D721Med (cell line): Measurements from ENCODE around the gene WASF3.
A peak's percentile ranks its signal among the peaks of the same experiment; 100 is the strongest.

ENCODE experiments used
- DNase-seq: peaks from one replicate; pipeline ENCODE4 v3.0.0; 2011; ENCODE audit warnings: low spot score; ENCODE audit not compliant: insufficient read length
- FAIRE-seq: peaks from 2 replicates; lab custom pipeline; 2011; peaks lifted over from hg19 to GRCh38; lab: Jason Lieb, UNC
- TF ChIP-seq, protein P1 (sequence below): IDR thresholded peaks from 2 replicates; pipeline ENCODE4 v1.5.1; 2012; ENCODE audit warnings: mild to moderate bottlenecking, control low read depth; ENCODE audit not compliant: insufficient read depth; ENCODE audit errors: missing control alignments

Gene WASF3

DNA sequence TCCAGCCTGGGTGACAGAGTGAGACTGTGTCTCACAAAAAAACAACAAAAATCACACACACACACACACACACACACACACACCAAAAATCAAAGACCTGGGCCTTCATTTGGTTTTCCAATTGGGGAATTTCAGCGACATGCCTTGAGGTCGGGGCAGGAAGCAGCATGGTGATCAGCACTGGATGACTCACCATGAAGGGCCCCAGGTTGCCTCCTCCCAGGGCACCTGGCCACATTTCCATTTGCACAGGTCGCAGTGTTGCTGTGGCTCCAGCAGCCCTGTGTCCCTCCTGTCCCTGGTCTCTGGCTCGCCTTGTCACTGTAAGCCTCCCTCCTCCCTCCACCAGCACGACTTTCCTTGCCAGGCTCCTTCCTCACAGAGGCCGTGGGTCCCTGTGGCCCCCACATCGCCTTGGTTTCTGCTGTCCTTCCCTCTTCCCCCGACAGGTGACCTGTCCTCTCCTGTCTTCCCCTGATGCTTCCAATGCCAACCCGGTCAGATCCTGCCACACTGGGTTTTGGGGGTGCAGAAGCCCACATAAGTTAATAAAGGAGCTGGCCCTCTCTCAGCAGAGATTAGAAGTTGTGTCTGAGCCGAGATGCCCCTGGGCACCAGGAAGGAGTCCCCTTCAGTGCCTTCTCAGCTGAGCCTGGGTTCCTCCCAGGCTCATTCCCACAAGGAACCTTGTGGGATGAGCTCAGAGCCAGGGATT is 136.4 kb downstream of the WASF3 start:
- FAIRE-seq (no peak), DNase-seq (no peak)
- TF ChIP-seq, protein P1, sequence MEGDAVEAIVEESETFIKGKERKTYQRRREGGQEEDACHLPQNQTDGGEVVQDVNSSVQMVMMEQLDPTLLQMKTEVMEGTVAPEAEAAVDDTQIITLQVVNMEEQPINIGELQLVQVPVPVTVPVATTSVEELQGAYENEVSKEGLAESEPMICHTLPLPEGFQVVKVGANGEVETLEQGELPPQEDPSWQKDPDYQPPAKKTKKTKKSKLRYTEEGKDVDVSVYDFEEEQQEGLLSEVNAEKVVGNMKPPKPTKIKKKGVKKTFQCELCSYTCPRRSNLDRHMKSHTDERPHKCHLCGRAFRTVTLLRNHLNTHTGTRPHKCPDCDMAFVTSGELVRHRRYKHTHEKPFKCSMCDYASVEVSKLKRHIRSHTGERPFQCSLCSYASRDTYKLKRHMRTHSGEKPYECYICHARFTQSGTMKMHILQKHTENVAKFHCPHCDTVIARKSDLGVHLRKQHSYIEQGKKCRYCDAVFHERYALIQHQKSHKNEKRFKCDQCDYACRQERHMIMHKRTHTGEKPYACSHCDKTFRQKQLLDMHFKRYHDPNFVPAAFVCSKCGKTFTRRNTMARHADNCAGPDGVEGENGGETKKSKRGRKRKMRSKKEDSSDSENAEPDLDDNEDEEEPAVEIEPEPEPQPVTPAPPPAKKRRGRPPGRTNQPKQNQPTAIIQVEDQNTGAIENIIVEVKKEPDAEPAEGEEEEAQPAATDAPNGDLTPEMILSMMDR: no peak

DNA sequence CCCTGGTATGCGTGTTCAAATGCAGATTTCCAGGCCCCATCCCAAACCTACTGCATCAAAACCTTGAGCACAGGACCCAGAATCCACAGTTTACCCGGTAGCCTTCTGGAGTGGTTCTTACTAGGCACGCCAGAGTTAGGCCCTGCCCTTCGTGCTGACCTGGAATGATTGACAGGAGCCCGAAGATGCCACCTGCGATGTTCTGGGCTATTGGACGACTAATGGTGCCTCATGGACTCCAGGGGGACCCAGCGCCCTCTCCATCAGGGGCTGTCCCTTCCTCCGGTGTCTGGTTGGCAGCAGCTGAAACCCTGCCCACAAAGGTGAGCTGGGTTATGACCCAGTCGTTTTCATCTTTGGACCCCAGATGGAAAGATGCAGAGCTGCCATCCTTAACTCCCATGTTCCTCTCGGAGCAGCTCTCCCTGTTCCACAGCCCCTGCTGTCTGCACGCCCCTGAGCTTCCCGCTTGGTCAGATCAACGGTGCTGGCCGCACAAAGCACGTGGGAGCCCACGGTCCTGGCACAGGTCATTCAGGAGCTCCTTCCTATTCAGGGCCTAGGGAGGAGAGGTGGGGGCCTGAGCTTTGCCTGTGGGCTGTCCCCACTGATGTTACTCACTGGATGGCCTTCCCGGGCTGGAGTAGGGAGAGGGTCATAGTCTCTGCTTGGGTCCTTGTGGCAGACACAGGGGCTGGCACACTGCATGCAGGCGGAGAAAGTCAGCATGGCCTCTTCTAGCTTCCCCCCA is 137.3 kb downstream of the WASF3 start:
- DNase-seq (no peak), FAIRE-seq (no peak)
- TF ChIP-seq, protein P1: no peak

DNA sequence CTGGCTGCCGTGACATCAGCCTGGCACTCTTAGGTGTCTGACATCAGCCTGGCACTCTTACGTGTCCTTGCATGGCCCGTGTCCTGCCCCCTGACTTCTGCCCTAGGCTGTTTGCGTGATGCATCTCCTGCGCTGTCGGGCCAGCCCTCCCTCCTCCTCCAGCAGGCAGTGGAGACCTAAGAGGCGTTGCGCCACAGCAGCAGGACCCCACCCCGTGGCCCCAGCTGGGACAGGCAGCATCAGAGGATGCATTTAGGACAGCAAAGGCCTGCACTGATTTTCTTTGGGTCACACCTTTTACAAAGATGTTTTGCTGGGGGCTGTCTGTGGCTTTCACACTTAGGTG is 137.8 kb downstream of the WASF3 start:
- DNase-seq (no peak), FAIRE-seq (no peak)
- TF ChIP-seq, protein P1: no peak

DNA sequence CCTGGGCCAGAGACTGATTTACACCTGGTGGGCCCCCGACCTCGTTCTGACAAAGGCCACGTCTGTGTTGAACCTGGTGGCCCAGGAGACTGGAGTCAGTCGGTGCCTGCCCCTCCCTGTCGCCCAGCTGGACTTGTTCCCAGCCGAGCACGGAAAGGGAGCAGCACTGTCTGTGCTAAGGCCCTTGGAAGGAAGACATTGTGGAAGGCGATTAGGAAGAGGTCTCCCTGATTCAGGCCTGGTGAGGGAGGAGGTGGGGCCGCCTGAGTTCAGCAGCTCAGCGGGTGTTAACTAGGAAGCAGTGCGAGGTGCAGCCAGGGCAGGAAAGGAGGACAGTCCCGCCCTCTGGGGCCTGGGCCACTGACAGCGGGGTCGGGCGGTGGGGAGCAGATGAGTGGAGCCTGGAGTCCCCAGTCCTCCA is 138.4 kb downstream of the WASF3 start:
- FAIRE-seq (no peak), DNase-seq (no peak)
- TF ChIP-seq, protein P1: no peak

DNA sequence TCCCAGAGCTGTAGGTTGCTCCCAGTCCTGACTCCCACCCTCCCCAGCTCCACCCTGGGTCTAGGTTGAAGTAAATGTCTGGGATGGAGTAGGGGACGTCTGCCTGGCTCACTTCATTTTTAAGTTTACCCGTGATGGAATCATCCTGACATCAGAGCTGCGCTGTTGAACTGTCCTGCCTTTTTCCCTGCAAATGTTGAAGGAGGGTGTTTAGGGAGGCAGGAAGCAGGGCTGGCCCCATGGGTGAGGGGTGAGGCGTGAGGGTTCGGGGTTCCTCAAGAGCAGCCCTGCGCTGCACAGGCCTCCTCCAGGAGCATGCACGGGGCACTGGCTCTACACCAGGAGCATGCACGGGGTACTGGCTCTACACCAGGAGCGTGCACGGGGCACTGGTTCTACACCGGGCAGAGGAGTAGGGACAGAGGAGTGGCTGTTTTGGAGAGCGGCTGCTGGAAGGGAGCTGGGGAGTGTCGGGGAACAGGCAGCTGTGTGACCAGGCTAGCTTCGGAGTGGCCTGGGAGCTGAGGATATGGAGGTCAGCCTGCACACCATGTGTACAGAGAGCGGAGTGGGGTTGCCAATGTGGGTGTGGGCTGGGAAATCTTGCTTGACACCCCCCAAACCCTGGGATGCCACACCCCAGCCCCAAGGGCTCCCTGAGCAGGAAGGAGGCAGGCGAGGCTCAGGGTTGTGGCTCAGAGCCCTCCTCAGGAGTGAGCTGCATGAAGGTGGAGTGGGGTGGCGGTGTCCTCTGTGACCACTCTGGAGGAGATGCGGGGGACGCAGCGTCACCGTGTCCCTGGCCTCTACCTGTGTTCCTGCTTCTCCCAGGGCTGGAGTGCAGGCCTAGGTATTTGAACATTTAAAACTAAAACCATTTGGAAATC is 139.8 kb downstream of the WASF3 start:
- TF ChIP-seq, protein P1: no peak
- DNase-seq (no peak), FAIRE-seq (no peak)

DNA sequence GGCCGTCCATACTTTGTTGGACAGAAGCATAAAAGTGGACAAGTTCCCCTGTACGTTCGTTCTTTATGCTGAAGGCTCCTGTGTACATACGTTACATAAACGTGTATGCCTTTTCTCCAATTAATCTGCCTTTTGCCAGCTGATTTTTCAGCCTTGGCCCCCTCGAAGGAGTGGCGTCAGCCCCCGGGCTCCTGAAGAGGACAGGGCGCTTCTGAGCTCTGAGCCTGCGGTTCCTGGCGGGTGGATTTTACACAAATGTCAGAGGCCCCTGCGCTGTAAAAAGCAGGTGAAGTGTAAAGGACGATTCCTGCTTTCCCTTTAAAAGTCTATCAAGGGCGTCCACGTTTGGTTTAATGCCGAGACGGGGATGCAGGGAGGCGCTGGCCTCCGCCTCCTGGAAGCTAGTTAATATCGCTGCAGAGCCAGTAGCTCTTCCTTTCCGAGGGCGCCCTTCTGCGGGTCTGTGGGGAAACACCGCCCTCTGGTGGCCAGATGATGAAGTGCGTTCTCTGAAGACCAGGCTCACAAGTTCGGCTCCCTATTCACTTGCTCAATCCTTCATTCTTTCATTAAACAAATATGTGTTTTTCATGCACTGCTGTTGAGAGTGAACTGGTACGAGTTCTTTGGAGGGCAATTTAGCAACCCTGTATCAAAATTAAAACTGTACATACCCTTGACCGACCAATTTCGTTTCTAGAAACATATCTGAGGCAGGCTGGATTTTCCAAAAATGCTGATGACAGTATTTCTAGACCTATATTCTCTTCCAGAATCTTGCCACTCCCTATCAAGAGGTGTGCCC is 141.1 kb downstream of the WASF3 start:
- DNase-seq: peak; percentile 60
- TF ChIP-seq, protein P1: peak; percentile 94
- FAIRE-seq: peak; percentile 60
